CD4-positive, alpha-beta T cell treated with Interleukin-4 for 1 hour (primary cell): ENCODE data around the gene MIEF1.
A peak's percentile ranks its signal among the peaks of the same experiment; 100 is the strongest.

ENCODE experiments used
- DNase-seq, 2 donors: peaks; one replicate each; pipeline ENCODE4 v3.0.0-alpha.2; 2020 to 2022

Gene MIEF1

GRCh38 chr22:39471381-39472141 is 30.5 kb upstream of the MIEF1 start:
- no peak for DNase-seq

GRCh38 chr22:39472570-39473556 is 29.2 kb upstream of the MIEF1 start:
- DNase-seq, result no peak

GRCh38 chr22:39473851-39474250 is 28.2 kb upstream of the MIEF1 start:
- DNase-seq, result no peak

DNA sequence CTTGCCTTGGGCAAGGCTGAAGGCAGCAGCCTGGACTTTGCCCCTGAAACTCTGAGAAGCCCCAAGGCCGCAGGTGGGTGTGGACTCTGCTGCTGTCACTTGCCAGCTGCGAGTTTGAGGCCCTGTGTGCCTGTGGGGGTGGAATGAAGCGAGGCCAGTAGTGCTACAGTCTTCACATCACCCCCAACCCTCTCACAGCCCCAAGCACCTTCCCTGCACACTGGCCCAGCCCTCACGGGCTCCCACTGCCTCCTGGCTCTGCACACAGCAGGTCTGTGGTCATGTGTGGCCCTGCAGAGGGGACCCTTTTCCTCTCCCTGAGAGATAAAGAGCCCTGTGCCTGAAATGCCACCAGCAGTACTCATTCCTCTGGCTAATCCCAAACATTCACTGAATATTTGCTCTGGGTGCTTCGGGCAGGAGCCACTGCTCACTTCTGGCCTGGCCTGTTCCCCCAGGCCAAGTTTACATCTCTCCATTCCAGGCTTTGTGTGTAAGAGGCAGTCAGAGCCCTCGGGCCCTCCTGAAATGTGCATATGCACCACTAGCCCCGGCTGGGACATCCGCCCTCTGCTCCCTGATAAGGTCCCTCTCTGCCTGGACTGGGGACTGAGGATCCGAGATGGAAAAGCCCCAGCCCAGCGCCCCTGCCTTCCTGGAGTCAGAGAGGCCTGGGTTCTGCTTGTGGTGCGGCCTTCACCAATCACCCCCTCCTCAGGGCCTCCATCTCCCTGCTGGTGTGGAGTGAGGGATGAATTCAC is 27.6 kb upstream of the MIEF1 start:
- DNase-seq, result no peak

DNA sequence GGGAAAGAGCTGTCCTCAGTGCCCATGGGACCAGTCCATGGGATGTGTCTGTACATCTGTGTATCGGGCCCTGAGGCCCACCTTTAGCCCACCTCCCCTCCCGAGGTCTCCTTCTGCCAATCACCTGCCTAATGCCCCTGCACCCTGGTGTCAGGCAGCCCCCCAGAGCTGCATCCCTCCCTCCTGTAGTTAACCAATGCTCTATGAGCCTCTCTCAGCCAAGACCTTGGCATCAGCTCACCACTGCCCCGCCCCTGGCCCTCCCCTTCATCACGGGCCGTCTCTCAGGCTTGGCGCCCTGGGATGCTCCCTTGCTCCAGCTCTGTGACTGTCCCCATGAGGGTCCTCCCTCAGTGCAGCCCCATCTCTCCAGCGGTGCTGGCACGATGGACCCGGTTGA is 26.8 kb upstream of the MIEF1 start:
- DNase-seq, result no peak

- DNase-seq, result no peak
These were observed 26.2 kb upstream of the MIEF1 start for GRCh38 chr22:39475902-39476301.

DNA sequence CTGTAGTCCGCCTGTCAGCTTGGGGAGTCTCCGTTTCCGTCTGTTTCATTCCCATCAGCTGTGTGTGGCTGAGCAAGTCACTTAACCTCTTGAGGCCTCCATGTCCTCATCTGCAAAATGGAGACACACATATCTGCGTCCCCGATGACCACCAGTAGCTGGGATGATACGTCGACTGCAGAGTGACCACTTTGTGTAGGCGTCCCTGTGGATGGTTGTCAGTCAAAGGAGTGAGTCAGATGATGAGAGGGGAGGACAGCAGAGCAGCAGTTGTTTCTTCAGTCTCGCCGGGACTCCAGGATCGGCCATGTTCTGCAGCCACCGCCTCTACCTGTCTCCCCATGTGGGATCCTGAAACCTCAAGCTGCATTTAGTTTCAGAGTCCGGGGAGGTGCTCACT is 25.4 kb upstream of the MIEF1 start:
- no peak for DNase-seq

- DNase-seq, result no peak
These were observed 24.5 kb upstream of the MIEF1 start for GRCh38 chr22:39477542-39477941.

DNA sequence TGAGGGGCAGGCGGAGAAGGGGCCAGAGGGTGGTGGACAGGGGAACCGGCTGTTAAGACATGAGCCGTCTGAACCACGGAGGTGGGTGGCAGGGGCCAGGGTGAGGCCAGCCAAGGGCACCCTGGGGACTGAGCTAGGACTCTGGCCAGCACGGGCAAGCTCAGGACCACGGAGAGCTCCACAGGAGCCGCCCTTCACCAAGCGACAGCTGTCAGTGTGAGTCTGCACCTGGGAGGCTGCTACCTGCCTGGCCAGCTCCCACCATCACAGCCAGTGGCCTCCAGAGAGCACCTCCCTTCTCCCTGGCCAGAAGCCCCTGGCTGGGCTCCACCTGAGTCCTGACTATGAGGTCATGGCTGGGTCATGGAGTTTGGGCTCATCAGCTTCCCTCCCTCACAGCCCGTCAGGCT is 23.6 kb upstream of the MIEF1 start:
- DNase-seq, result no peak

DNA sequence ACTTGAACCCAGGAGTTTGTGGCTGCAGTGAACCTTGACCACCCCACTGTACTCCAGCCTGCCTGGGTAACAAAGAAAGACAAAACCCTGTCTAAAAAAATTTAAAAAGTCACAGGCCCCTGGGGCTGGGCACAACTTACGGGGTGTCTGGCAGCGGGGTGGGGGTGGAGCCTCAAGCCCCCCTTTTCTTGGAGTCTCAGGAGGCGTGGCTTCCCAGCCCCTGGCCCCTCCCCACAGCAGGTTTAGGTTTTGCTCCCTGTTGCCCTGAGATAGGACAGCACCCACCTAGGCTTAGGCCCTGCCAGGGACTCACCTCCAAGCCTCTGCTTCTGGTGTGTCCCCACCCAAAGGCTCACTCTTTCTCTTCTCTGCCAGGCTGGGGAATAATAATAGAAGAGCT is 22.8 kb upstream of the MIEF1 start:
- DNase-seq, result no peak

DNA sequence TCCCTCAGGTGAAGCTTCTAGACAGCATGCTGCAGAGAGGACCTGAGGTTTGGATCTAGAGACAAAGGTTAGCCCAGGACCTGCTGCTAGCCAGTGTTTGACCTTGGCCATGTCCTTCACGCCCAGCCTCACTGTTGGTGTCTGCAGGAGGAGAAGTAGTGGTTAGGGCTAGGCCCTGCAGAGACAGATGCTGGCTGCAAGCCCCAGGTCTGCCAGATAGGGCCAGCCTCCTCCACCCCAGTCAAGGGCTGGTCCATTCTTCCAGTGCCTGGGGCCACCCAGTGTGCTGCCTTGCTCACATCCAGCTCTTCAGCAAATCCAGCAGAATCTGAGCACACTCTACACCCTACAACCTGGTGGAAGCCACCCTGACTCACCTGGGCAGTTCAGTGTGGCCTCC is 21.5 kb upstream of the MIEF1 start:
- no peak for DNase-seq

GRCh38 chr22:39481054-39481453 is 21.0 kb upstream of the MIEF1 start:
- no peak for DNase-seq

DNA sequence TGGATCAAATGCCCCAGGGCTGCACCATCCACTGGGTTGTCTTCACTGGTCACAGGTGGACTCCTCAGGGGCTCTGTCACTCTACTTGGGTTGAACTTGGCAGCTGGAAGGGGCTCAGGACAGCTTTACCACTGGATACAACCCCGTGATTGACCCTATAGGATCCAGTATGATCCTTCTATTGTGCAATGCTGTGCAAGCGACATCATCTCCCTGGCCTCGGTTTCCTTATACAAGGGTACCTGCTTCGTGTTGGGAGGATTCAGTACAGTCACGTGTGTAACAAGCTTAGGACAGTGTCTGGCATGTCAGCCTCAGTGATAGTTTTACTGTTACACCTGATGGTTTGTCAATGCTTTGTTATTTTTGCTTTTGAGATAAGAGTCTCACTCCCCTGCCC is 20.5 kb upstream of the MIEF1 start:
- DNase-seq, result no peak

GRCh38 chr22:39482768-39483167 is 19.3 kb upstream of the MIEF1 start:
- no peak for DNase-seq

GRCh38 chr22:39486951-39487825 is 14.9 kb upstream of the MIEF1 start:
- no peak for DNase-seq

- no peak for DNase-seq
These were observed 14.1 kb upstream of the MIEF1 start for GRCh38 chr22:39487826-39488520.

- DNase-seq, result no peak
These were observed 13.5 kb upstream of the MIEF1 start for GRCh38 chr22:39488563-39489083.

GRCh38 chr22:39489094-39490068 is 12.7 kb upstream of the MIEF1 start:
- no peak for DNase-seq

GRCh38 chr22:39490135-39490798 is 11.8 kb upstream of the MIEF1 start:
- peak; percentile 89 to 91 for DNase-seq
